HepG2 (cell line): ENCODE results near the gene BASP1.

Experiments
- ARID2 ChIP-seq: sonication (generic); formaldehyde crosslinking; IDR thresholded peaks from 2 replicates; pipeline ENCODE4 v1.8.1; 2022; ENCODE audit warnings: mild to moderate bottlenecking, missing genetic modification reagents, borderline replicate concordance
- BRF2 ChIP-seq: sonication (generic); formaldehyde crosslinking; IDR thresholded peaks from 2 replicates; pipeline ENCODE4 v1.8.1; 2022; ENCODE audit warnings: mild to moderate bottlenecking, missing genetic modification reagents
- CHD2 ChIP-seq: IDR thresholded peaks from 2 replicates; pipeline ENCODE4 v1.6.1; 2011; ENCODE audit warnings: low read depth, low read length, improper control_type of control experiment
- CTCF ChIP-seq: sonication (generic); formaldehyde crosslinking; IDR thresholded peaks from 2 replicates; pipeline ENCODE4 v1.5.0; 2020; ENCODE audit warnings: mild to moderate bottlenecking, missing genetic modification reagents, moderate library complexity
- JUND ChIP-seq: sonication (generic); formaldehyde crosslinking; IDR thresholded peaks from 2 replicates; pipeline ENCODE4 v1.8.0; 2022; ENCODE audit warnings: mild to moderate bottlenecking, missing genetic modification reagents
- PHF5A ChIP-seq: IDR thresholded peaks from one replicate; pipeline ENCODE4 v1.6.1; 2018; ENCODE audit warnings: low read depth, missing genetic modification reagents; ENCODE audit not compliant: unreplicated experiment
- SP2 ChIP-seq: sonication (generic); formaldehyde crosslinking; IDR thresholded peaks from 2 replicates; pipeline ENCODE4 v1.5.1; 2020; ENCODE audit warnings: mild to moderate bottlenecking, missing genetic modification reagents
- TOE1 ChIP-seq: sonication (generic); formaldehyde crosslinking; IDR thresholded peaks from 2 replicates; pipeline ENCODE4 v1.4.0; 2020; ENCODE audit warnings: mild to moderate bottlenecking, missing genetic modification reagents
- XRCC5 ChIP-seq: fragments of 200-400 bp; formaldehyde crosslinking; optimal IDR thresholded peaks from 2 replicates; pipeline ENCODE3; 2017; ENCODE audit warnings: mild to moderate bottlenecking, low read length
- ZNF660 ChIP-seq: sonication (generic); formaldehyde crosslinking; IDR thresholded peaks from 2 replicates; pipeline ENCODE4 v1.5.1; 2020; ENCODE audit warnings: mild to moderate bottlenecking, low read depth, missing genetic modification reagents, borderline replicate concordance
- TF ChIP-seq, protein P1 (sequence below): IDR thresholded peaks from 2 replicates; pipeline ENCODE4 v1.6.1; 2016; ENCODE audit warnings: low read depth, control low read depth

- TF ChIP-seq ZNF660 (CRISPR knock-in tag) = no peak
- no peak for TF ChIP-seq CHD2
- TF ChIP-seq CTCF (CRISPR knock-in tag) = no peak
- TF ChIP-seq BRF2 = no peak
- TF ChIP-seq JUND (CRISPR knock-in tag) = no peak
- TF ChIP-seq PHF5A (CRISPR knock-in tag) = no peak
- TF ChIP-seq TOE1 (CRISPR knock-in tag) = no peak
- no peak for TF ChIP-seq ARID2 (CRISPR knock-in tag)
- no peak for TF ChIP-seq SP2
- TF ChIP-seq, protein P1, sequence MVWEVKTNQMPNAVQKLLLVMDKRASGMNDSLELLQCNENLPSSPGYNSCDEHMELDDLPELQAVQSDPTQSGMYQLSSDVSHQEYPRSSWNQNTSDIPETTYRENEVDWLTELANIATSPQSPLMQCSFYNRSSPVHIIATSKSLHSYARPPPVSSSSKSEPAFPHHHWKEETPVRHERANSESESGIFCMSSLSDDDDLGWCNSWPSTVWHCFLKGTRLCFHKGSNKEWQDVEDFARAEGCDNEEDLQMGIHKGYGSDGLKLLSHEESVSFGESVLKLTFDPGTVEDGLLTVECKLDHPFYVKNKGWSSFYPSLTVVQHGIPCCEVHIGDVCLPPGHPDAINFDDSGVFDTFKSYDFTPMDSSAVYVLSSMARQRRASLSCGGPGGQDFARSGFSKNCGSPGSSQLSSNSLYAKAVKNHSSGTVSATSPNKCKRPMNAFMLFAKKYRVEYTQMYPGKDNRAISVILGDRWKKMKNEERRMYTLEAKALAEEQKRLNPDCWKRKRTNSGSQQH (CRISPR knock-in tag) = no peak
- TF ChIP-seq XRCC5 = no peak
Measured at GRCh38 chr5:17196697-17197096, 20.7 kb upstream of the BASP1 start.
